SHP77 (cell line): ENCODE data around the gene CLDND1.

Source experiments
- DNase-seq, 2 experiments: peaks; one replicate each; lab custom pipeline; 2025; lab: John Stamatoyannopoulos, UW

CLDND1 gene

GRCh38 chr3:98514948-98515347 is 7.8 kb downstream of the CLDND1 start:
- DNase-seq = no peak

GRCh38 chr3:98513736-98514135 is 9.0 kb downstream of the CLDND1 start:
- no peak for DNase-seq

- no peak for DNase-seq
These were observed 9.6 kb downstream of the CLDND1 start for GRCh38 chr3:98513091-98513511.

- DNase-seq = no peak
These were observed 10.1 kb downstream of the CLDND1 start for GRCh38 chr3:98512576-98512975.

- DNase-seq = no peak
These were observed 14.1 kb downstream of the CLDND1 start for GRCh38 chr3:98508582-98508981.

- DNase-seq = no peak
These were observed 18.2 kb downstream of the CLDND1 start for GRCh38 chr3:98504539-98504938.

- no peak for DNase-seq
These were observed 20.7 kb downstream of the CLDND1 start for GRCh38 chr3:98501863-98502576.

- DNase-seq = peak; percentile 13 to 54
These were observed 21.4 kb downstream of the CLDND1 start for GRCh38 chr3:98501270-98501669.

- peak; percentile 89 to 96 for DNase-seq
These were observed 22.7 kb downstream of the CLDND1 start for GRCh38 chr3:98500019-98500418.

GRCh38 chr3:98497381-98497780 is 25.3 kb downstream of the CLDND1 start, which contains the start of gene OR5K2:
OR5K2 (plus strand) TSS chr3:98497681; CDS start chr3:98497681, 0 bp downstream.
- DNase-seq = no peak

GRCh38 chr3:98483626-98484025 is 39.1 kb downstream of the CLDND1 start:
- DNase-seq = no peak

GRCh38 chr3:98482717-98483482 is 39.8 kb downstream of the CLDND1 start:
- peak; percentile 13 to 53 for DNase-seq
